GM12801 (cell line): ENCODE data around the gene S1PR4.

Experiments
- CTCF ChIP-seq: IDR thresholded peaks from one replicate; pipeline ENCODE4 v1.5.1; 2011; ENCODE audit warnings: control low read depth; ENCODE audit not compliant: insufficient read length; ENCODE audit errors: extremely low read depth

S1PR4 gene

DNA sequence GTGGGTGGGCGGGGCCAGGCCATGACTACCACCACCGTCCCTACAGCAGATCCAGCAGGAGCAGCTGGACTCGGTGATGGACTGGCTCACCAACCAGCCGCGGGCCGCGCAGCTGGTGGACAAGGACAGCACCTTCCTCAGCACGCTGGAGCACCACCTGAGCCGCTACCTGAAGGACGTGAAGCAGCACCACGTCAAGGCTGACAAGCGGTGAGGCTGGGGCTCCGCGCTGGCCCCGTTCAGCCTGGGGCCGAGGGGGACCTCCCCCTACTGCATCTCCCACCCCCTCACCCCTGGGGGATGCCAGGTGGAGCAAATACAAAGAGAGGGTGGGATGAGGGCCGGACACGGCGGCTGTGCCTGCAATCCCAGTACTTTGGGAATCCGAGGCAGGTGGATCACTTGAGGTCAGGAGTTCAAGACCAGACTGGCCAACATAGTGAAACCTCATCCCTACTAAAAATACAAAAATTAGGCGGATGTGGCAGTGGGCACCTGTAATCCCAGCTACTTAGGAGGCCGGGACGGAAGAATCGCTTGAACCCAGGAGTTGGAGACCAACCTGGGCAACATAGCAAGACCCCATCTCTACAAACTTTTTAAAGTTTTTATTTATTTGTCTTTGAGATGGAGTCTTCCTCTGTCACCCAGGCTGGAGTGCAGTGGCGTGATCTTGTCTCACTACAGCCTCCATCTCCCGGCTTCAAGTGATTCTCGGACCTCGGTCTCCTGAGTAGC lies 27.8 kb downstream of the S1PR4 start:
- no peak for TF ChIP-seq CTCF

- no peak for TF ChIP-seq CTCF
These were observed 29.1 kb downstream of the S1PR4 start for GRCh38 chr19:3207461-3208242.

- TF ChIP-seq CTCF: no peak
These were observed 30.0 kb downstream of the S1PR4 start for GRCh38 chr19:3208317-3209207.

DNA sequence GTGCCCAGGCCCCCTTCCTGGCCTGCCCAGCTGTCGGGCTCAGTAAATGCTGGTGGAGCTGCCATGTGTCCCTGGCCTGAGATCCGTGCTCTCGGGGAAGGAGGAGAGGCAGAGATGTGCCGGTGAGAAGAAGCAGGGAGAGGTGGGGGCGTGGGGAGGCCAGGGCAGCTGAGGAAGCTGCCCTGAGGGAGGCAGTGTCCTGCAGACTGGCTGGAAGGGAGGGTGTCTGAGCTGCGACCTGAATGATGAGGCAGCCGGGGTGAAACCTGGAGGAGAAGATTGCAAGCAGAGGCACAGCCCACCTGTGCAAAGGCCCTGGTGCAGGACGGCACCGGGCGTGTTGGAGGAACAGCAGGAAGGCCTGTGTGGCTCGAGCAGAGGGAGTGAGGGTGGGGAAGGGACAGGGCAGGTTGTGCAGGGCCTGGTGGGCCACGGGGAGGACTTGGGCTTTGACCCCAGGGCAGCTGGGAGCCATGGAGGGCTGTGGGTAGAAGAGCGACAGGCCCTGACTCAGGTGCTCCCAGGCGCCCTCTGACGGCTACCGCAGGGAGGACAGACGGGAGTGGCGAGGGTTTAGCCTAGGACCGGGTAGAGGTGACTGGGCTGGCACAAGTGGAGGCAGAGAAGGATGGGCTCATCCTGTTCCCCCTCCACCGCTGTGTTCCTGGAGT lies 31.9 kb downstream of the S1PR4 start:
- TF ChIP-seq CTCF: no peak

DNA sequence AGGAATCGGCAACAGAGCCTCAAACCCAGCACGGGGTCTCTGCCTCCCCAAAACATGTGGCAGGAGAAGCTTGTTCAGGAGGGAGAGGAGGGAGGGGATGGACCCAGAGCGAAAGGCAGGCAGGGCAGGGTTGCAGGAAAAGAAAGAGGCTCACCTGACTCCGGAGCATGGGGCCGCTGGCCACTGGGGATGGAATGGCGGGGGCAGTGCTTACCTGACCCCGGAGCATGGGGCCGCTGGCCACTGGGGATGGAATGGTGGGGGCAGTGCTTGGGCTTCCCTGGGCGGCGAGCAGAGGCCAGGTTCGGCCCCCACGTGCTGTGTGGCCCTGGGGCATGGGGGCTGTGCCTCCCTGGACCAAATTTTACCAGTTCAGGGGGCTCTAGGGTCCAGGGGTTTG lies 32.6 kb downstream of the S1PR4 start:
- TF ChIP-seq CTCF: no peak

DNA sequence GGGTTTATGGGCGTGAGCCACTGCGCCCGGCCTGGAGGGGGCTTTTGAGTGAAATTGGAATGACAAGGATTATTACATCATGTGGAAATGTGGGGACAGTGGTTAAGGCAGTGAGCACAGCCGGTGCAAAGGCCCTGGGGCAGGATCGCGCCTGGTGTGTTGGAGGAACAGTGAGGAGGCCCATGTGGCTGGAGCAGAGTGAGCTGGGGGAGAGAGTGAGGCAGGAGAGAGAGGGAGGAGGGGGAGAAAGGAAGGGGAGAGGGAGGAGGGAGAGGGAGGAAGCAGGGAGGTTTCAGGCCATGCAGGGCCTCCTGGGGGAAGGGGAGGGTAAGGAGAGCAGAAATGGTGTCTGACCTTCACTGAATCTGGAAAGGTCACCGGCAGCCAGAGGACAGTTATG lies 34.6 kb downstream of the S1PR4 start:
- TF ChIP-seq CTCF: no peak
